Stimulated activated naive CD8-positive, alpha-beta T cell treated with anti-CD3 and anti-CD28 coated beads, Interleukin-15, Interleukin-2, amounts not matched to agents 100 U/mL and 50 U/mL, for 24 hours (primary cell): ENCODE measurements around the gene STEAP1B.
"Not testable (repeated sequence)": the region's sequence is repeated elsewhere in the genome, so short reads cannot be mapped to it uniquely, and the experiment has no call there.

Experiments
- ATAC-seq: fragments of 150-1000 bp; cut with Tn5 transposase; one replicate; pipeline ENCODE4 v1.10.0; 2021
- DNase-seq: peaks from one replicate; pipeline ENCODE4 v3.0.0; 2021

Gene STEAP1B

GRCh38 chr7:22454446-22454845 lies 45.5 kb downstream of the STEAP1B start:
- DNase-seq (no peak), ATAC-seq (no peak)

- ATAC-seq: no peak
- DNase-seq: no peak
Measured at GRCh38 chr7:22452960-22453558, 46.9 kb downstream of the STEAP1B start.

GRCh38 chr7:22452142-22452959 lies 47.6 kb downstream of the STEAP1B start:
- ATAC-seq (no peak), DNase-seq (peak; percentile 69)

GRCh38 chr7:22450013-22450412 lies 50.0 kb downstream of the STEAP1B start:
- DNase-seq, ATAC-seq: not testable (repeated sequence)

GRCh38 chr7:22447762-22448161 lies 52.2 kb downstream of the STEAP1B start:
- no peak for DNase-seq
- ATAC-seq: peak; percentile 82

GRCh38 chr7:22447008-22447407 lies 53.0 kb downstream of the STEAP1B start:
- ATAC-seq (no peak), DNase-seq (no peak)

- ATAC-seq: no peak
- no peak for DNase-seq
Measured at GRCh38 chr7:22445853-22446252, 54.1 kb downstream of the STEAP1B start.

- no peak for ATAC-seq
Measured at GRCh38 chr7:22445140-22445743, 54.7 kb downstream of the STEAP1B start.

GRCh38 chr7:22444181-22444971 lies 55.6 kb downstream of the STEAP1B start:
- ATAC-seq (no peak), DNase-seq (no peak)

More at GRCh38 chr7:22445140-22445743, 54.7 kb downstream of the STEAP1B start:
- DNase-seq: peak; percentile 10

- no peak for ATAC-seq
Measured at GRCh38 chr7:22443370-22444180, 56.4 kb downstream of the STEAP1B start.

GRCh38 chr7:22442882-22443369 lies 57.1 kb downstream of the STEAP1B start:
- ATAC-seq: no peak
- DNase-seq: no peak

More at GRCh38 chr7:22443370-22444180, 56.4 kb downstream of the STEAP1B start:
- no peak for DNase-seq

- DNase-seq: no peak
- no peak for ATAC-seq
Measured at GRCh38 chr7:22442187-22442881, 57.7 kb downstream of the STEAP1B start.

- DNase-seq (no peak), ATAC-seq (no peak)
Measured at GRCh38 chr7:22441157-22441556, 58.8 kb downstream of the STEAP1B start.

GRCh38 chr7:22438994-22439393 lies 61.0 kb downstream of the STEAP1B start:
- ATAC-seq (no peak), DNase-seq (no peak)

GRCh38 chr7:22436552-22436951 lies 63.4 kb downstream of the STEAP1B start:
- ATAC-seq, DNase-seq: not testable (repeated sequence)

- no peak for ATAC-seq
- DNase-seq: no peak
Measured at GRCh38 chr7:22435720-22436119, 64.3 kb downstream of the STEAP1B start.

GRCh38 chr7:22435105-22435504 lies 64.9 kb downstream of the STEAP1B start:
- ATAC-seq (no peak), DNase-seq (no peak)

- ATAC-seq (no peak), DNase-seq (no peak)
Measured at GRCh38 chr7:22433710-22434460, 66.1 kb downstream of the STEAP1B start.

- not testable (repeated sequence) for DNase-seq, ATAC-seq
Measured at GRCh38 chr7:22433165-22433700, 66.8 kb downstream of the STEAP1B start.
